NCI-H2081 (cell line): ENCODE data around the gene PTN.

Source experiments
- DNase-seq, 2 experiments: peaks; one replicate each; lab custom pipeline; 2025; lab: John Stamatoyannopoulos, UW

The PTN gene

DNA sequence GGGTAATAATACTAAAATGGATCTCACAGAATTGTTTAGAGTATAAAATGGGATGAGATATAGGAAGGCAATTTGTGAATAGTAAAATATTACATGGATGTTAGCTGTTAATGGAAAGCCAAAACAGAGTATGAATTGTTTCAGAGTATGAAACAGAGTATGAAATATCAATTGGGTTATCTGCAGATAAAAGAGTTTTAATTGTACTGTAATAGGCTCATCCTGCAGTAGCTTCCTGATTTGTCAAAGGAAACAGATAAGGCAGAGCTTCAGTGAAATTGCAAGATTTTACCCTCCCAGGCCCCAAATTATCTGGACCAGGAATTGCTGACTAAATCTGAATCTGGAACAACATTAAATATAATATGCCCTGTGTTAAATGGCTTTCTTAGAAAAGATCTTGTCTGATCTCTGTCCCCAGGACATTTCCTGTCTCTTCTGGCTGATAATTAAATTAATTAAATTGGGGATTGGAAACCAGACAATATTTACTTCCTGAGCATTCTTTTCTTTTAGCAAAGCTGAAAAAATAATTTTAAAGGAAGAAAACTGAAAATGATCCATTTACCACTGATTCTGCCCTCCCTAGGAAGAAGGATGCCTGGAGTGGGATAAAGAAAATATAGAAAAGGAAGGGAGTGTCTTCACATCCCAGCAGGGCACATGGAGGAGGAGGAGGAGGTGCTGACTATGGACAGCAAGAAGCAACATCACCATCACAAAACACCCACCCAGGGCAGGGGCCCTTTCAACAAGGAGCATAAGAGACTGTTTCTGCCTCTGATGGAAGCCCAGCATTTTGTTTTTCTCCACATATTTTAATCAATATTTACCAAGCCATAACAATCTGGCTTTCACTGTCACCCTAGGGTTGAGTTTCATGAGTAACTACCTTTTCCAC lies 18.5 kb downstream of the PTN start:
- DNase-seq: peak in 1 of 2 experiments; percentile 20

GRCh38 chr7:137316648-137317353 lies 26.7 kb downstream of the PTN start:
- DNase-seq: no peak

DNA sequence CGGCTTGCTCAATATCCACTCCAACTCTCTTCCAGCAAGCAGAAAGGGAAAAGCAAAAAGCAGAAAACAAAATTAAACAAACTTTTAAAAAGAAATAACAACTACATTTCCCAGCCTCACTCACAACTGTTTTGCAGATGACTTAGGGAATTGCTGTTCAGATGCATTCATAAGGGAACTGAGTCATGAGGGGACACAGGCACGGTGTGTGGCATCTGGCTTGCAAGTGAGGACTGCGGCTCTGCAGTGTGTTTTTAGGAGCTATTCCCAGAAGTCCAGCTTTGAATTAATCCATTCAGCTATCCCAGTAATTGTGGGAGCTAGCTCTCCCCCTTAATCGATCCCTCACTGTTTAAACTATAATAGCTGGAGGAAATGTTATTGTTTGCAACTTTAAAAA lies 30.3 kb downstream of the PTN start:
- no peak for DNase-seq

DNA sequence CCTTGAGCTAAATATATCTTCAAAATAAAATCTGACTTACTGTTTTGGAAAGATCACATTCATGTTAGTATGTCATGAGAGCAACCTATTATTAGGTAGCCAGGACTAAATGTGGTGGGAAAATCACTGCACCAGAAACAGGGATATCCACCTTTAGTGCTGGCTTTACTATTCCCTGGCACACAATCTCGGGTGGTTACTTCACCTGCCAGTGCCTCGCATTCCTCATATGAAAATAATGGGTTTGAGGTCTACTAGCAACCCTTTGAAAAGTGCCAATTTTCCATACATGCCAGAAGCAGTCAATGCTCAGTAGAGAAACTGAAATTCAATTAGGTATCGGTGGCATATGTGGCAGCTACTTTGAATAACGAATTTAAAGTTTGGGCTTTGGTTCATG lies 36.8 kb downstream of the PTN start:
- DNase-seq: peak in 1 of 2 experiments; percentile 17

DNA sequence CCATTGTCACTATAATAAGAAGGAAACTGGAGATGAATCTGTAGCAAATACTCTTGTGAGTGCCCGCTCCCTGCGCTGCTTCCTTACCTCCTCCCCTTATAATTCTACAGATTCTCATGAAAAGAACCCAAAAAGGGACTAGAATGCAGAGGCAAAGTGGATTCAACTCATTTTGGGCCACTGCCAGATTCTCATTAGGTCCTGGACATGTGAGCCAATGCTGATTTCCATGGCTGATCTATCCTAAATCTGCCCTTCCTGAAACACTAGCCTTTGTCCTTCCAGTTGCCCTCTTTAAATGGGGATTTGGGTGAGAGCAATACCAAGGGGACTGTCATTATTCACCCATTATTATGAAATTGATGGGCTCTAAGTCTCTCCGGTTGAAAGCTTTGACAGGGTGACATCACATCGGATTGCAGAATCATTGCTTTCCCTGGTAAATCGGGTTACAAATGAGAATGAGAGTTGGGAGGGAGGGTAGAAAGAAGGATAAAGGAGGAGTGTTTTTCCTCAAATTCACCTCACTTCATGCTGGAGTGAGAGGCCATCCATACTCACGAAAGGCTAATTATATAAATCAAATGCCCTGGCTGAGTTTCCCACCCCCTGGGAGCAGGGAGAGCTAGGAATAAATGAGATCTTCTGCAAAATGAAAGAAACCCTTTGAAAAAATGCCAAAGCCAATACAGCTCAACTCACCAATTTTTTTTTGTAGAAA lies 37.5 kb downstream of the PTN start:
- peak; percentile 15 to 26 for DNase-seq

DNA sequence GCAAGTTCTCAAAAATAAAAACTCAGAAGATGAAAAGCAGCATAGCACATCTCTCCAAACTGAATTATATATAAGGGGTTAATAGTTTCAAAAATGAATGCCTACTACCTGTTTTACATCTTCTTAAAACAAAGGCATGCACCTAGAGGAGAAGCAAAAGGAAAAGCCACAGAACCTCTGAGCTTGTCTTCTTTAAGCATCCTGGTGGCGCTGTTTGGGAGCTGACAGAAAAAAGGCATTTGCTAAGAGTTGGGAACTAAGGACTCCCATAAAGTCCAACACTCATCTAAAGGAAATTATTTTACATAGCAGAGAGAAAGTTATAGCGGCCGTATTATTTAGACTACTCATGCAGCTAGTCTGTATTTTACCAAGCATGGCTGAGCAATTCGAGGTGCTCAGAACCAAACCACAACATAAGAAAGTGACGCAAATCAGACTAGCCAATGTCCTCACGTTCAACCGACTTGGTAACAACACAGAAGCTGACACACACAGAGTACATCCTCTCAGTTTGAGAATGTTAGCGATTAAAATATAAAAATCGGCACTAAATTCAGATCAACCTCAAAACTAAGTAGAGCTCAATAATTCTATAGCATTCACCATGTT lies 38.8 kb downstream of the PTN start:
- DNase-seq: no peak

- no peak for DNase-seq
Measured at GRCh38 chr7:137304165-137304564, 39.4 kb downstream of the PTN start.

DNA sequence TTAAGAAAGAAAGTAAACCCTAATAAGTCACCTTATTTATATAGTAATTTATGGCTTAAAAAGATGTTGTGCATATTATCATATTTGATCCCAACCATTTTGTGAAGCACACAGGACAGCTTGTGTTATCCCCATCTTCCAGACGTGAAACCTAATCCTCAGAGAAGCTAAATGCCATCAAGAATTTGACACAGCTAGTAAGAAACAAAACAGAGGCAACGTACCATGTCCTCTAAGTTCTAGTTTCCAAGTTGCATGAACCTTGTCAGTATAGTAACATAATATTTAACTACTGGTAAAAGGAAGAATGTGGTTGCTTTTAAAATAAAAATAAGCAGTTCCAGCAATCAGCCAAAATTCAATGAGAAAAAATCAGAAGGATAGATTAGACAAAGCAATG lies 41.5 kb downstream of the PTN start:
- DNase-seq: no peak

DNA sequence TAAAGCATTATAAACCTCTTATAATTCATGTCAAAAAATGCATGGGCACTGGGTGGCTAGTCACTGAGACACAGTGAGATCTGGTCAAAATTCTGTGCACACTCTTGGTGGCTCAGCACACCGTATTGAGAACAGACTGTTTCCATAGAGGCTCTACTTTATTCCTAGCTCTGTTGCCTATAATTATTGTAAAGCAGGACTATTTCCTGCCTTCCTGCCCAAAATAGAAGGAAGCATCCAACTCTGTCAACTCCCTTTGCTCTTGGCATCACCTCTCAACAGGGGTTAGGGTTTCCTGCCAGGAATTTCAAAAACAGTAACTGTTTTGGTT lies 45.1 kb downstream of the PTN start:
- peak in 1 of 2 experiments; percentile 30 for DNase-seq

DNA sequence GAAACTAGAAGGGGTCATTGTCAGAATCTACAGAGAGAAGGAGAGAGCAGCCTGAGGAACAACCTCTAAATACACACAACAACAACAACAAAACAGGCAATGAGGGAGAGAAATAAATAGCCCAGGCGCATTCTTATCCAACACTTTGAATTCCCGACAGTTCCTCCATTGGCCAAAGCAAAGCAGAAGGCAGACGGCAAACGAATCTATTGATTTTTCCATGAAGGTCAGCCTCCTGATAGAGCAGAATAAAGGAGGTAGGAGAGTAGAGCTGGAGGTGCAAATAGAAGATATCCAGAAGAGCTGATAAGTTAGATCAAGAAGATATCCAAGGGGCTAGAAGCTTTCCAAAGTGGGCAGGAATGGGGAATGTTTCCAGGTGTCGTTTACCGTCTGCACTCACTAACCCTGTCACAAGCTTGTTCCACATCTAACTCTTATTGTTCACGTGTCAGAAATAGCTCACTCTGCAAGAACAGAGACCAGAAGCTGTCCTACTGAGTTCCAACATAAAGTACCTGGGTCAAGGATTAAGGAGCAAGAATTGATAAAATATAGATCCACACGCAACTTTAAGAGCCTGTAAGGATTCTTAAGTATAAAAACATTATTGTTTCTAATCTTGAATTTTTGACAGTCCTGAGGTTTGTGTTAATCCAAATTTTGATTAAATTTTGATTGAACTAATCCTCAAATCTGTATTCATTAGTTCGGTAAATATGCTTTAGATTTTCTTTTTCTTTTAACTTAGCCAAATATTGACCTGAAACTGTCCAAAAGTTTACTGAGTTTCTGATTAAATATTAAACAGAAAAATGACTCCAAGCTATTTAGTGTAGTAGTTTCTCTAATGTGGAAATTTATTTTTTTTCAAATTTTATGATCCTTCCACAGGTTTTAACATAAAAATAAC lies 45.7 kb downstream of the PTN start:
- DNase-seq: no peak

- DNase-seq: no peak
Measured at GRCh38 chr7:137296576-137296975, 47.0 kb downstream of the PTN start.

GRCh38 chr7:137295739-137296324 lies 47.7 kb downstream of the PTN start:
- no peak for DNase-seq

DNA sequence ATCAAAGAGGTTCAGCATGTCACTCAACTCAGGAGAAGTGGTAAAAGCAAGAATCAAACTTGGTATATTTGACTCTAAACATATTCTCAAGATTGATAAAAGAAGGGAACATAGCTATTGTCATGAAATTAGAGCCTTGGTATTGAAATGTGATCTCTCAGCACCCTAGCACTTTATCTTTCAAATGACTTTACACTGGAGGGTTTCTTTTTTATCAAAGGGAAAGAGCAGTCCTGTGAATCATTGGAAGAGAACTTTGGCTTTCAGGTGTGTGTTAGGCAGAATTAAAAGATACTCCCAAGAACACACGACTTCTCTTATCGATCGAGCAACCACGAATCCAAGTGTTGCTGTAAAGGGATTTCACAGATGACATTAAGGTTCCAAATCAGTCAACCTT lies 54.4 kb downstream of the PTN start:
- no peak for DNase-seq

DNA sequence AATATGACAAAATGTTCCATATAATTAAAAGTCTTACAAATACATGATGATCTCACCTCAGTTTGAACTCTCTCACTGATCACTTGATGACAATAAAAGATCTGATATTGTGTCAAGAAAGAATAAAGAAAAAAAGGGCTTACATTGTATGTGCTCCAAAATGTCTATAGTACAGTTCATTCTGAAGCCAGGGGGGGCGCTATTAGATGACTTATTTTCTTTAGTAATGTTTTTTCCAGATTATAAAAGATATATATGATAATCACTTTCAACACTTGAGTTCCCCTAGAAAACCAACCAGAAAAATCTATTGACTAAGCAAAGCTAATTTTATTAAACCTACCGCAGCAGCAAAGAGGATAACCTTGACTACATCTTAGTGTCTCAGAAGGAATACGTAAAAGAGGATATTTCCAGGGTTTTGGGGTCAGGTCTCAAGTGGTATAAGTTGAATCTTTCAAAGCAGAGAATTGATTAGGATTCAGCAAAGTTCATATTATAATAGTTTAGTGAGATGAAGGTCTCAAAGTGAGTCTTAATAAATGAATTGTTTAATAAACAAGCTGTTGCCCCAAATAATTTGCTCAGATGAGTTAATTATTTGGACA lies 55.8 kb downstream of the PTN start:
- peak in 1 of 2 experiments; percentile 6 for DNase-seq

DNA sequence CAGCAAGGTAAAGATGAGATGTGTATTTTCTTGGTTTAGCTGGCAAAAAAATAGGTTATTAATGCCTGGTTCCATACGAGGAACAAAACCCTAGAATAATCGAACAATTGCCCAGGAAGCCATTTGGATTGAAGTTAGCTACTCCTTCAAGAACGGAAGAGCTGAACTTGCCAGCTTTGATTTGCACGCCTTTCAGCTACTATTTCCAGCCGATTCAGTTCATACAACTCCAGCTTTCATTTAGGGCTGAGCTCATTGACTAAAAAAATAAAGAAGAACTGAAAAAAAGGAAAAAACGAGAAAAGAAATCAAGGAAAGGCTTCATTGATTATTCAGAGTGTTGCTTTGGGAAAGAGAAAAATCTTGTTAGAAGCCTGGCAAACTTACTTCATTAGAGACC lies 60.4 kb downstream of the PTN start:
- no peak for DNase-seq

- DNase-seq: no peak
Measured at GRCh38 chr7:137282043-137282442, 61.5 kb downstream of the PTN start.

DNA sequence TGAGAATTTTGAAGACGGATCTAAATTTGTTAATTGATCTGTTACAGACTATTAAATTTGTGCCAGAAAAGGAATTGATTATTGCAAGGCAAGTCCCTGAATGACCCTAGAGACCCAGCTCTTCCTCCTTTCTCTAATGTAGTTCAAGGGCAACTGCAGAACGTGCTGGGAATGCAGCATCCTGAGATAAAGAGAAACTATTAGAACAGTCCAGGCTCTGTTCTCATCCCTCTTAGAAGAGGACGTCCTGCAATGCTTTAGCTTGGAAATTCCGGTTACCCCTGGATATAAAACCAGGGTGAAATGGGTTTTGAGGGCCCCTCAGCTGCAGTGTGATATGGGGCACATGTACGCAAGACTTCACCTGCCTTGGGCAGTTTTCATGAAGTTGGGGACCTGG lies 67.3 kb downstream of the PTN start:
- no peak for DNase-seq

GRCh38 chr7:137272249-137272648 lies 71.3 kb downstream of the PTN start:
- no peak for DNase-seq

DNA sequence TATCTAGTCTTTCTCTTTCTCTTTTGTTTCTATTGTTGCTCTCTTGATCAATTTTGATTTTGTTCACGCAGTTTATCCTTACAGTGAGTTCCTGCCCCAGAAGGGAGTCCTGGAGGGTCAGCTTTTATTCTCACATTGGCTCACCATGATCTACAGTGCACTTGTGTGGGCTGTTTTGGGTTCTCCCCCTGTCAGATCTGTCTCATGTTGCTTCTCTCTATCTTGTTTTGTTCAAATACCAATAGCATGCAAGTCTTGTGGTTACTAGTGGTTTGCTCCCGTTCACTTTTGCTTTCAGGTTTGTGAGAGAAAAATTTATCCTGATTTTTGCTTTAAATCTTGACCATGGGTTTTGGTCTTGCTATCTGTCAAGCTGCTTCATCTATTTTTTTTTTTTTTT lies 74.3 kb downstream of the PTN start:
- DNase-seq: no peak
